Thymus (tissue), 11 donors: ENCODE data around the gene ZFP64. TPM values are rescaled to one million over a fixed set of nuclear protein-coding genes. Genes with fewer than 3 reads are reported as not detected.
A peak's percentile ranks its signal among the peaks of the same experiment; 100 is the strongest.

Source experiments
- DNase-seq, 9 donors: peaks; one replicate each; pipeline ENCODE4 v3.0.0-alpha.2; 2013; ENCODE audit warnings: low spot score in 9 of 9, low read depth in 6 of 9, missing footprints in 1 of 9
- H3K27ac ChIP-seq, 2 donors: one replicate each; pipeline ENCODE4 v1.5.1; 2013; ENCODE audit warnings: control low read depth in 1 of 2, low read depth in 1 of 2, low read length in 1 of 2, mild to moderate bottlenecking in 1 of 2, moderate library complexity in 1 of 2
- H3K27me3 ChIP-seq, 2 donors: one replicate each; pipeline ENCODE4 v1.5.1; 2013; ENCODE audit warnings: low read length in 1 of 2; ENCODE audit not compliant: control insufficient read depth in 2 of 2, insufficient read depth in 1 of 2
- H3K36me3 ChIP-seq, 2 donors: one replicate each; pipeline ENCODE4 v1.5.1; 2013; ENCODE audit warnings: low read length in 1 of 2, mild to moderate bottlenecking in 1 of 2, moderate library complexity in 1 of 2; ENCODE audit not compliant: control insufficient read depth in 2 of 2, insufficient read depth in 2 of 2
- H3K4me1 ChIP-seq, 2 donors: one replicate each; pipeline ENCODE4 v1.5.1; 2013; ENCODE audit warnings: low read length in 2 of 2; ENCODE audit not compliant: control insufficient read depth in 2 of 2, insufficient read depth in 2 of 2
- H3K4me3 ChIP-seq, 2 donors: one replicate each; pipeline ENCODE4 v1.5.1; 2013; ENCODE audit warnings: low read length in 2 of 2, control low read depth in 1 of 2, mild to moderate bottlenecking in 1 of 2
- H3K9me3 ChIP-seq, 2 donors: one replicate each; pipeline ENCODE4 v1.5.1; 2013; ENCODE audit warnings: low read length in 1 of 2, mild to moderate bottlenecking in 1 of 2; ENCODE audit not compliant: control insufficient read depth in 2 of 2, insufficient read depth in 1 of 2
- WGBS: extraction: QIAGEN DNeasy Blood & Tissue Kit; methylation state at CpG from one replicate; pipeline ENCODE4 v1.1.7; 2013; 5-methylcytosine and 5-hydroxymethylcytosine counted together
- polyA plus RNA-seq: library from polyadenylated mRNA; stranded (reverse); fragments of 200-250 nt; gene quantifications from one replicate; pipeline ENCODE4 v1.2.3, GENCODE V29; 2013
- total RNA-seq: library from RNA; stranded (reverse); fragments of 120-200 nt; gene quantifications from one replicate; pipeline ENCODE4 v1.2.4, GENCODE V29; 2013
- donor health status: healthy.

ZFP64 gene
- total and polyA plus RNA-seq, 2 donors, result 6.1 to 6.2 TPM

DNA sequence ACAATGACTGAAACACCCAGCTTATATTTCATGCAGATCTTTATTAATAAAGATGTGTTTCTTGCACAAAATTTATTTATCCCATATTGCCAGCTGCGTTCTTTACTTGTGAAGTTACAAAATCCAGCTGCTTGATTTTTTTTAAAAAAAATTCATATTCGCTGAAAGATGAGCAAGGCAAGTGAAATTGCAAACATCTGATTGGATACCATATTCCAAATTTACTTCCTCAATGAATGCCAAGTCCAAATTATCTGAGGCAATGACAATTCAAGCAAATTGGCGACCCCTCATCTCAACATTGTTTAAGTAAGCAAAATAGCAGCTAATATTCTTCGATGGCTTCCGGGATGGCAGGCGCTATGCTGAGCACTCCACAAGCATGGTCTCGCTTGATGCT lies 37.7 kb downstream of the ZFP64 start:
- no peak for DNase-seq
- peaks cover 17 to 21% of the 10 kb centered on the region in 2 donors for H3K36me3 ChIP-seq
- peaks cover 0 to 1% of the 10 kb centered on the region in 2 donors for H3K9me3 ChIP-seq

GRCh38 chr20:52152921-52153320 lies 38.7 kb downstream of the ZFP64 start:
- Histone ChIP-seq H3K4me1 (no peaks in the 10 kb centered on the region), H3K36me3 (peaks cover 13% of the 10 kb centered on the region in 2 donors), H3K9me3 (no peaks in the 10 kb centered on the region), H3K4me3 (no peak overlapping the region), H3K27ac (no peak overlapping the region), H3K27me3 (no peaks in the 10 kb centered on the region)
- DNase-seq, result no peak
- 98% methylated on average over 19 of the region's 19 CpGs for WGBS

More for the DNA sequence above, 37.7 kb downstream of the ZFP64 start:
- 98% methylated on average over 7 of the region's 7 CpGs for WGBS
- H3K4me3 ChIP-seq, result no peak overlapping the region
- no peak overlapping the region for H3K27ac ChIP-seq
- H3K27me3 ChIP-seq, result no peaks in the 10 kb centered on the region
- no peaks in the 10 kb centered on the region for H3K4me1 ChIP-seq

DNA sequence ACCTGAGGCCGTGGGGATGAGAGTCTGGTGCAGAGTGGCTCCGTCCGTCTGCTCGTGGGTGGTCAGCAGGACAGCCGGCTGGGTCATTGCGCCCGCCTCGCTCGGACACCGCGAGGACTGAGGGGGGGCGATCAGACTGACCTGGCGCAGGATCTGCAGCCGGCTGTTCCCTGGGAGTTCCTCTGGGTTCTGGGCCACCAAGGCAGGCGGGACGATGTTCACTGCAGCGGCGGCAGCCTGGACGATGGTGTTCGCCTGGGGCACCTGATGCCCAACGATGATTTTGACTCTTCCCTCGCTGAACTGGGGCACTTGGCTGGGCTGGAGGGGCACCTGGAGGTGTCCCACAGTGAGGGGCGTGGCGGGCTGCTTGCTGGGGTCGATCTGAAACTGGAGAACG lies 39.2 kb downstream of the ZFP64 start:
- Histone ChIP-seq H3K9me3 (no peaks in the 10 kb centered on the region), H3K4me3 (no peak overlapping the region), H3K27ac (no peak overlapping the region), H3K27me3 (no peaks in the 10 kb centered on the region), H3K36me3 (peaks cover 13% of the 10 kb centered on the region in 2 donors), H3K4me1 (no peaks in the 10 kb centered on the region)
- 97% methylated on average over 26 of the region's 26 CpGs for WGBS
- DNase-seq, result no peak

DNA sequence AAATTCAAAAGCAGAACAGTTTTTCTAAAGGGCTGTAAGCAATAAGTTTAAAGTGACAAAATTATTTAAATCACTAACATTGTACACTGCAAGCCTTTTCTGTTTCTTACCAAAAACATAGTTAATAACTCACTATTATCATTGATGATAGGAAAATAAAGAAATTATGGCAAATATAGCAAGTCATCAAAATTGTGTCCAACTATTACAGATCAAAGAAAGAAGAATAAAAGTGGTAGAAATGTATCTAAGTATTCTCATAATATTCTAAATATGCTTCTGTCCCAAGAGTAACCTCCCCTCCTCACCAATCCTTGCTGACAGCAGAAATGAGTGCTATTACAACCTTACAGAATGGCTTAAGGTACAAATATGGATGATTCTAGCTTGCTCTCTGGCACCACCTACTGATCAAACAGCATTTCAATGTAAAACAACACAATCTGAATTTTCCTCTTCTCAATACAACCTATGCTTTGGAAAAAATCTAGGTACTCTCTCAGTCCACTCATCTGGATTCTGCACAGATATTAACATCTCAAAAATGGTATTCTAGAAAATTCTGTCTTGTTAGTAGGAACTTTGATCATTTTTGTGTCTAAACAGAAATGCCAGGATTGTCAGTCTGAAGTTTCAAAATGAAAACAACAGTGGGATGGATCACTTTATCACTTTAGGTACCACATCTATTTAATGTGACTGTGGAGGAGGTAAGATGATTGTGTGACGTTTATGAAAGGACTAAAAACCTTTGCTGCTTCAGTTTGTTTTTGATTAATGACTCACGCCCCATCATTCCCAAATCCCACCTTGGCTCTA lies 40.9 kb downstream of the ZFP64 start:
- Histone ChIP-seq H3K4me3 (no peak overlapping the region), H3K27me3 (no peaks in the 10 kb centered on the region), H3K4me1 (no peaks in the 10 kb centered on the region), H3K27ac (no peak overlapping the region), H3K36me3 (peaks cover 13% of the 10 kb centered on the region in 2 donors), H3K9me3 (no peaks in the 10 kb centered on the region)
- WGBS, result 96% methylated on average over 2 of the region's 2 CpGs
- DNase-seq, result peak in 7 of 9 donors; percentile 10 to 63 (median 40)

- Histone ChIP-seq H3K4me1 (no peaks in the 10 kb centered on the region), H3K36me3 (no peaks in the 10 kb centered on the region), H3K4me3 (no peak overlapping the region), H3K27me3 (no peaks in the 10 kb centered on the region), H3K27ac (no peak overlapping the region), H3K9me3 (no peaks in the 10 kb centered on the region)
- DNase-seq, result no peak
Observed at GRCh38 chr20:52145587-52145986, 46.0 kb downstream of the ZFP64 start.

- H3K4me3 ChIP-seq, result no peak overlapping the region
- no peak overlapping the region for H3K27ac ChIP-seq
- H3K27me3 ChIP-seq, result no peaks in the 10 kb centered on the region
- WGBS, result no CpG with 5 or more reads among the region's 2 CpGs
- no peaks in the 10 kb centered on the region for H3K4me1 ChIP-seq
- DNase-seq, result no peak
- no peaks in the 10 kb centered on the region for H3K9me3 ChIP-seq
- H3K36me3 ChIP-seq, result no peaks in the 10 kb centered on the region
Observed at GRCh38 chr20:52143277-52143676, 48.3 kb downstream of the ZFP64 start.

GRCh38 chr20:52142757-52143156 lies 48.8 kb downstream of the ZFP64 start:
- no peak for DNase-seq
- no CpG with 5 or more reads among the region's 2 CpGs for WGBS

DNA sequence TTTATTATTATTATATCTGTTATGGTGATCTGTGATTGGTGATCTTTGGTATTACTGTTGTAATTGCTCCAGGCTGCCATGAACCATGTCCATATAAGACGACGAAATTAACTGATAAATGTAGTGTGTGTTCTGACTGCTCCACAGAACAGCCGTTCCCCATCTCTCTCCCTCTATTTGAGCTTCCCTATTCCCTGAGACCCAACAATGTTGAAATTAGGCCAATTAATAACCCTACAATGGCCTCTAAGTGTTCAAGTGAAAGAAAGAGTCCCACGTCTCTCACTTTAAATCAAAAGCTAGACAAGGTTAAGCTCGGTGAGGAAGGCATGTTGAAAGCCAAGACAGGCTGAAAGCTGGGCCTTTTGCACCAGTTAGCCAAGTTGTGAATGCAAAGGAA lies 51.6 kb downstream of the ZFP64 start:
- no peaks in the 10 kb centered on the region for H3K4me1 ChIP-seq
- no peak overlapping the region for H3K27ac ChIP-seq
- no peaks in the 10 kb centered on the region for H3K36me3 ChIP-seq
- DNase-seq, result no peak
- H3K27me3 ChIP-seq, result no peaks in the 10 kb centered on the region
- 98% methylated on average over 5 of the region's 5 CpGs for WGBS
- H3K9me3 ChIP-seq, result no peaks in the 10 kb centered on the region
- H3K4me3 ChIP-seq, result no peak overlapping the region

More at GRCh38 chr20:52142757-52143156, 48.8 kb downstream of the ZFP64 start:
- Histone ChIP-seq H3K36me3 (no peaks in the 10 kb centered on the region), H3K4me1 (no peaks in the 10 kb centered on the region), H3K4me3 (no peak overlapping the region), H3K27me3 (no peaks in the 10 kb centered on the region), H3K9me3 (no peaks in the 10 kb centered on the region), H3K27ac (no peak overlapping the region)

GRCh38 chr20:52137850-52138249 lies 53.7 kb downstream of the ZFP64 start:
- 97% methylated on average over 4 of the region's 4 CpGs for WGBS
- DNase-seq, result no peak

More at GRCh38 chr20:52137850-52138249, 53.7 kb downstream of the ZFP64 start:
- no peak overlapping the region for H3K4me3 ChIP-seq
- H3K27me3 ChIP-seq, result no peaks in the 10 kb centered on the region
- no peaks in the 10 kb centered on the region for H3K4me1 ChIP-seq
- H3K27ac ChIP-seq, result no peak overlapping the region
- no peaks in the 10 kb centered on the region for H3K9me3 ChIP-seq
- H3K36me3 ChIP-seq, result no peaks in the 10 kb centered on the region
